Ascending aorta (tissue), 2 donors: ENCODE data around the gene GAST. TPM values are rescaled to one million over a fixed set of nuclear protein-coding genes. Genes with fewer than 3 reads are reported as not detected.

Experiments used
- DNase-seq, 2 donors: peaks; one replicate each; pipeline ENCODE4 v3.0.0-alpha.2; 2019; ENCODE audit warnings: low spot score in 2 of 2
- H3K27ac ChIP-seq, 2 donors: fragments of 200-600 bp; sonication (generic); one replicate each; pipeline ENCODE4 v1.5.1; 2016 to 2017; ENCODE audit warnings: mild to moderate bottlenecking in 1 of 2
- H3K27me3 ChIP-seq: fragments of 200-600 bp; sonication (generic); one replicate; pipeline ENCODE4 v1.5.1; 2017
- H3K36me3 ChIP-seq, 2 donors: fragments of 200-600 bp; sonication (generic); one replicate each; pipeline ENCODE4 v1.5.1; 2016
- H3K4me1 ChIP-seq, 2 donors: fragments of 200-600 bp; sonication (generic); one replicate each; pipeline ENCODE4 v1.5.1; 2016 to 2017; ENCODE audit warnings: mild to moderate bottlenecking in 1 of 2
- H3K4me3 ChIP-seq, 2 donors: fragments of 200-600 bp; sonication (generic); one replicate each; pipeline ENCODE4 v1.5.1; 2016 to 2017; ENCODE audit warnings: mild to moderate bottlenecking in 1 of 2
- H3K9me3 ChIP-seq, 2 donors: fragments of 200-600 bp; sonication (generic); one replicate each; pipeline ENCODE4 v1.5.1; 2016
- intact Hi-C: fragments of 100-400 bp; cut with DNase I; formaldehyde crosslinking; loops from one replicate; pipeline ENCODE4 v1.15.1; 2023
- total RNA-seq: library from RNA; depleted of rRNA; stranded (reverse); fragments of >200 nt; gene quantifications from one replicate; pipeline ENCODE4 v1.1.0, GENCODE V29; 2016
- TF ChIP-seq, protein P1 (sequence below), 3 experiments: fragments of 200-600 bp in 2 of 3; fragments of 450-650 bp in 1 of 3; sonication (generic) in 2 of 3; IDR thresholded peaks; one replicate each; pipeline ENCODE4 v1.5.1; 2016 to 2019; ENCODE audit warnings: antibody characterized with exemption in 3 of 3, mild to moderate bottlenecking in 1 of 3, moderate library complexity in 1 of 3

Gene GAST
- total RNA-seq, 1 donor from 2014 or later: not detected

DNA sequence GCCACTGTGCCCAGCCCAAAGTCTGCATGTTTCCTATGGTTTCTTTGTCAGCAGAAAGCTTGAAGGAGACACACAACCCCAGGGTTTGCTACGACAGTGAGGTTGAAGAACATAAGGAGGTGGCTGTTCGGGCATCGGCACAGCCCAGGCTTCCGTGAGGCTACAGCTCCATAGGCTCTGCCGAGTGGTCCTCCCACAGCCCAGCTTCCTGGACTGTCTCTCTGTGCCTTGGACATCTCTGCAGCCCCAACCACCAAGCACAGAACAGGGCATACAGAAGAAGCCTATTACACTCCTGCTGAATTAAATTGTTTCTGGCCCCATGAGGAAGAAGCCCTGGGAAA, 25.5 kb downstream of the GAST start:
- intact Hi-C loops: loop anchor here (1.0 to 10.0 kb wide), 2 partner anchors 64 to 137 kb away; no protein-coding TSS in a partner anchor
- Histone ChIP-seq H3K9me3 (no peaks in the 10 kb centered on the region), H3K27me3 (peaks cover 16% of the 10 kb centered on the region), H3K4me3 (no peak overlapping the region), H3K36me3 (no peaks in the 10 kb centered on the region), H3K4me1 (peaks cover 6 to 16% of the 10 kb centered on the region in 2 donors), H3K27ac (no peak overlapping the region)
- TF ChIP-seq, protein P1, sequence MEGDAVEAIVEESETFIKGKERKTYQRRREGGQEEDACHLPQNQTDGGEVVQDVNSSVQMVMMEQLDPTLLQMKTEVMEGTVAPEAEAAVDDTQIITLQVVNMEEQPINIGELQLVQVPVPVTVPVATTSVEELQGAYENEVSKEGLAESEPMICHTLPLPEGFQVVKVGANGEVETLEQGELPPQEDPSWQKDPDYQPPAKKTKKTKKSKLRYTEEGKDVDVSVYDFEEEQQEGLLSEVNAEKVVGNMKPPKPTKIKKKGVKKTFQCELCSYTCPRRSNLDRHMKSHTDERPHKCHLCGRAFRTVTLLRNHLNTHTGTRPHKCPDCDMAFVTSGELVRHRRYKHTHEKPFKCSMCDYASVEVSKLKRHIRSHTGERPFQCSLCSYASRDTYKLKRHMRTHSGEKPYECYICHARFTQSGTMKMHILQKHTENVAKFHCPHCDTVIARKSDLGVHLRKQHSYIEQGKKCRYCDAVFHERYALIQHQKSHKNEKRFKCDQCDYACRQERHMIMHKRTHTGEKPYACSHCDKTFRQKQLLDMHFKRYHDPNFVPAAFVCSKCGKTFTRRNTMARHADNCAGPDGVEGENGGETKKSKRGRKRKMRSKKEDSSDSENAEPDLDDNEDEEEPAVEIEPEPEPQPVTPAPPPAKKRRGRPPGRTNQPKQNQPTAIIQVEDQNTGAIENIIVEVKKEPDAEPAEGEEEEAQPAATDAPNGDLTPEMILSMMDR (IDR thresholded peaks at IDR 0.05): no peak
- no peak for DNase-seq

DNA sequence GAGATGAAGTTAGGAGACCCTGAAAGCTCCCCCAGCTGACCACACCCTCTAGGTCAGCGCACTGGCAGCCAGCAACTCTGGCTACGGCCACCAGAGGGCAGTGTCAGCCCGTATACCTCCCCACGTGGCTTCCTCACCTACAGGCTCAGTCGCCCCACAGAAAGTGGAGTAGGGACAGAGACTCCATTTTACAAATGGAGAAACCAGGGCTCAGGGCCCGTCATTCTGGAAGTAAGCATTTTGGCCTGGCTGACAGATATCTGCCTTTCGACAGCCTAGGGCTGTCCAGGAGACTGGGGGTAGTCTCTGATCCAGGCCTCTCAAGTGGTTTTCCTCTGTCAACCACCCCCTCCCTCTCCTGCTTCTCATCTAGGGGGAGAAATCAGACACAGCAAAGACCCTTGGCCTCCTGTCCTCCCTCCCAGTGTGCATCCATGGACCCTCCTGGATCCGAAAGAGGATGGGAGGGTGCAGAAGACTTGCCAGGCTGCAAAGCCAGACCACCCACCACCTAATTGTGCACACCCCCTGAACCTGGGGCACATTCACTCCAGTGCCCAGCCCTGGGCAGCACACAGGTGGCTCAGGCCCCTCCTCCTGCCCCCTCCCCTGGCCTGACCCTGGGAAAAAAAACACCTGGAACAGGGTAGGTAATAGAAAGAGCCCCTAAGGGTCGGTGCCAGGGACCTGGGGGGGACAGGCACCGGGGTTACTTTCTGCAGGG, 26.1 kb downstream of the GAST start:
- H3K4me3 ChIP-seq: no peak overlapping the region
- intact Hi-C loops: loop anchor here (1.0 to 10.0 kb wide), 2 partner anchors 63 to 137 kb away; no protein-coding TSS in a partner anchor
- TF ChIP-seq, protein P1 (IDR thresholded peaks at IDR 0.05): peak; percentile 95 to 98 (median 95)
- peaks cover 16% of the 10 kb centered on the region for H3K27me3 ChIP-seq
- H3K27ac ChIP-seq: no peak overlapping the region
- H3K9me3 ChIP-seq: no peaks in the 10 kb centered on the region
- no peaks in the 10 kb centered on the region for H3K36me3 ChIP-seq
- DNase-seq: peak; percentile 19 to 85
- peaks cover 6 to 16% of the 10 kb centered on the region in 2 donors for H3K4me1 ChIP-seq

- no peaks in the 10 kb centered on the region for H3K36me3 ChIP-seq
- no peak overlapping the region for H3K4me3 ChIP-seq
- peaks cover 6 to 14% of the 10 kb centered on the region in 2 donors for H3K4me1 ChIP-seq
- intact Hi-C loops: loop anchor here (1.0 to 10.0 kb wide), 2 partner anchors 63 to 136 kb away; no protein-coding TSS in a partner anchor
- H3K27me3 ChIP-seq: peaks cover 15% of the 10 kb centered on the region
- H3K27ac ChIP-seq: no peak overlapping the region
- H3K9me3 ChIP-seq: no peaks in the 10 kb centered on the region
- TF ChIP-seq, protein P1 (IDR thresholded peaks at IDR 0.05): no peak
- DNase-seq: no peak
These were observed 26.6 kb downstream of the GAST start for GRCh38 chr17:41738801-41739112.

DNA sequence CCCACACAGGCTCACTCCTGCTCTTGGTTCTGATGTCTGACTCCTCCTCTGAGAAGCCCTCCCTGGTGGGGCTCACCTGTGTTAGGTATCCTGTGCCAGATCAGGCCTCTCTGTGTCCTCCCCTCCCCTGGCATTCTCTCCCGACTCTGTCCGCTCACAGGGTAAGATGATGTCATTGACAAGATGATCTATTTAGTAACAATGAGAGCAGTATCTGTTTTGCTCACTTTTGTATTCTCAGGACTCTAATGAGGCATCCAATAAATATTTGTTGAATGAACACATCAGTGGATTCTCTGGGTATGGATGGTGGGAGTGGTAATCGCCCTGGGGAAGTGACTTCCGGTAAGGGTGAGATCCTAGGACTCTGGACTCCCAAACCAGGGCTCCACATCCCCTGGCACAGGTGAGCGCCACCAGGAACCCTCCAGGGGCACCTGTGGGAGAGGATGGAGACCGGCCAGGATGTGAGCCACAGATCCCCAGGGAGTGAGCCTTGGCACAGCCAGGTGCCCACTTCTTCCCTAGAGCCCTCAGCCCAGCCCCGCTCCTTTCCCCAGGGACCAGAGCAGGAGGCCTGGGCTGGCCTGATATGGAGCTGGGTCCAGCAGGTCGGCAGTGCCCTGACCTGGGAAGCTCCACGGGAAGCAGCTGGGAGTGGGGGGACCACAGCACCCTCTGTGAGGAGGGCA, 27.7 kb downstream of the GAST start:
- Histone ChIP-seq H3K9me3 (no peaks in the 10 kb centered on the region), H3K4me1 (peaks cover 0 to 4% of the 10 kb centered on the region in 2 donors), H3K36me3 (no peaks in the 10 kb centered on the region), H3K4me3 (no peak overlapping the region), H3K27ac (no peak overlapping the region), H3K27me3 (peaks cover 7% of the 10 kb centered on the region)
- no peak for DNase-seq
- TF ChIP-seq, protein P1 (IDR thresholded peaks at IDR 0.05): no peak
- intact Hi-C loops: loop anchor here (10.0 kb wide), 1 partner anchor 135 kb away; no protein-coding TSS in a partner anchor

- no peak for DNase-seq
- TF ChIP-seq, protein P1 (IDR thresholded peaks at IDR 0.05): no peak
- intact Hi-C loops: no loop called here
- H3K4me1 ChIP-seq: no peaks in the 10 kb centered on the region
- H3K4me3 ChIP-seq: no peak overlapping the region
- no peaks in the 10 kb centered on the region for H3K9me3 ChIP-seq
- H3K27me3 ChIP-seq: peaks cover 7% of the 10 kb centered on the region
- H3K27ac ChIP-seq: no peak overlapping the region
- H3K36me3 ChIP-seq: no peaks in the 10 kb centered on the region
These were observed 28.4 kb downstream of the GAST start for GRCh38 chr17:41740506-41740905.
